Loucy (cell line): ENCODE data around the gene CBY3.
"Not testable (repeated sequence)": the region's sequence is repeated elsewhere in the genome, so short reads cannot be mapped to it uniquely, and the experiment has no call there.

ENCODE experiments used
- H2AFZ ChIP-seq: fragments of 200-600 bp; sonication (generic); 2 replicates; pipeline ENCODE4 v1.6.0; 2016; ENCODE audit warnings: antibody characterized with exemption, mild to moderate bottlenecking, low read length, moderate library complexity
- H3F3A ChIP-seq: fragments of 200-600 bp; 2 replicates; pipeline ENCODE4 v1.6.0; 2016; ENCODE audit warnings: antibody characterized with exemption, low read depth, mild to moderate bottlenecking
- H3K27me3 ChIP-seq: fragments of 200-600 bp; sonication (generic); 2 replicates; pipeline ENCODE4 v1.6.1; 2014; ENCODE audit warnings: low read length, mild to moderate bottlenecking; ENCODE audit not compliant: insufficient read depth, poor library complexity, severe bottlenecking
- H3K36me3 ChIP-seq: fragments of 200-600 bp; sonication (generic); 2 replicates; pipeline ENCODE4 v1.6.1; 2016; ENCODE audit warnings: low read length; ENCODE audit not compliant: insufficient read depth
- H3K4me1 ChIP-seq: fragments of 200-600 bp; sonication (generic); 2 replicates; pipeline ENCODE4 v1.5.1; 2014; ENCODE audit warnings: low read length, mild to moderate bottlenecking; ENCODE audit not compliant: insufficient read depth, poor library complexity, severe bottlenecking
- H3K4me2 ChIP-seq: fragments of 200-600 bp; sonication (generic); 2 replicates; pipeline ENCODE4 v1.6.0; 2014; ENCODE audit warnings: antibody characterized with exemption, low read length, low read depth, mild to moderate bottlenecking; ENCODE audit not compliant: poor library complexity, severe bottlenecking
- H3K4me3 ChIP-seq: fragments of 200-600 bp; sonication (generic); 2 replicates; pipeline ENCODE4 v1.5.1; 2014; ENCODE audit warnings: low read length, mild to moderate bottlenecking, mixed read lengths; ENCODE audit not compliant: poor library complexity, severe bottlenecking
- H3K79me2 ChIP-seq: fragments of 200-600 bp; sonication (generic); 2 replicates; pipeline ENCODE4 v1.6.1; 2014; ENCODE audit warnings: low read length; ENCODE audit not compliant: insufficient read depth
- H3K9ac ChIP-seq: fragments of 200-600 bp; sonication (generic); 2 replicates; pipeline ENCODE4 v1.6.0; 2014; ENCODE audit warnings: mild to moderate bottlenecking, low read depth, low read length, moderate library complexity; ENCODE audit not compliant: poor library complexity, severe bottlenecking
- H3K9me2 ChIP-seq: fragments of 200-600 bp; sonication (generic); replicated peaks from 2 replicates; pipeline ENCODE4 v1.6.1; 2016; ENCODE audit warnings: low read depth, low read length, mixed read lengths
- H3K9me3 ChIP-seq: fragments of 200-600 bp; sonication (generic); 2 replicates; pipeline ENCODE4 v1.6.1; 2014; ENCODE audit warnings: mild to moderate bottlenecking, antibody characterized with exemption, low read length, low read depth; ENCODE audit not compliant: insufficient read depth
- H4K20me1 ChIP-seq: fragments of 200-600 bp; sonication (generic); 2 replicates; pipeline ENCODE4 v1.6.0; 2014; ENCODE audit warnings: antibody characterized with exemption, low read length, mild to moderate bottlenecking; ENCODE audit not compliant: insufficient read depth, poor library complexity, severe bottlenecking
- CTCF ChIP-seq: fragments of 200-600 bp; sonication (generic); conservative IDR thresholded peaks from 2 replicates; pipeline ENCODE4 v1.5.1; 2014; ENCODE audit warnings: mild to moderate bottlenecking, antibody characterized with exemption, low read length
- EZH2phosphoT487 ChIP-seq: fragments of 200-600 bp; IDR thresholded peaks from 2 replicates; pipeline ENCODE4 v1.6.1; 2018; ENCODE audit warnings: antibody characterized with exemption, mild to moderate bottlenecking, moderate library complexity, borderline replicate concordance

CBY3 gene

GRCh38 chr5:179668391-179668790 is 12.4 kb downstream of the CBY3 start:
- Histone ChIP-seq H3K27me3 (no peaks in the 10 kb centered on the region), H3K79me2 (no peaks in the 10 kb centered on the region), H3K4me3 (no peak overlapping the region), H2AFZ (no peak overlapping the region), H3K9me2 (no peaks in the 10 kb centered on the region), H3K36me3 (no peaks in the 10 kb centered on the region), H3K9me3 (no peaks in the 10 kb centered on the region), H3K9ac (no peak overlapping the region), H3F3A (no peaks in the 10 kb centered on the region), H3K4me1 (no peaks in the 10 kb centered on the region), H3K4me2 (no peak overlapping the region), H4K20me1 (no peaks in the 10 kb centered on the region)
- TF ChIP-seq CTCF (peak; percentile 97), EZH2phosphoT487 (no peak)

- not testable (repeated sequence) for H3K4me1 ChIP-seq
These were observed 19.2 kb downstream of the CBY3 start for GRCh38 chr5:179661647-179662046.

GRCh38 chr5:179658179-179658856 is 22.5 kb downstream of the CBY3 start:
- H3K27me3 ChIP-seq, H3K36me3 ChIP-seq, H3K9me2 ChIP-seq, H3K4me1 ChIP-seq, H3F3A ChIP-seq, H3K79me2 ChIP-seq, H3K9me3 ChIP-seq, H2AFZ ChIP-seq, H4K20me1 ChIP-seq: not testable (repeated sequence)
- Histone ChIP-seq H3K4me2 (peak overlapping the region; percentile 62), H3K9ac (peak overlapping the region; percentile 43), H3K4me3 (peak overlapping the region; percentile 71)

More at GRCh38 chr5:179661647-179662046, 19.2 kb downstream of the CBY3 start:
- H3K9ac ChIP-seq, H2AFZ ChIP-seq, H3K9me2 ChIP-seq, H3K9me3 ChIP-seq, H3K79me2 ChIP-seq, H3K4me2 ChIP-seq, H4K20me1 ChIP-seq, H3K36me3 ChIP-seq, H3K4me3 ChIP-seq, H3F3A ChIP-seq, H3K27me3 ChIP-seq: not testable (repeated sequence)

GRCh38 chr5:179657302-179658178 is 23.3 kb downstream of the CBY3 start:
- H3K4me1 ChIP-seq, H3K79me2 ChIP-seq, H3K9me3 ChIP-seq, H3K9ac ChIP-seq, H3K4me2 ChIP-seq, H4K20me1 ChIP-seq, H3K9me2 ChIP-seq, H2AFZ ChIP-seq, H3K36me3 ChIP-seq, H3F3A ChIP-seq, H3K27me3 ChIP-seq, H3K4me3 ChIP-seq: not testable (repeated sequence)

GRCh38 chr5:179653135-179653534 is 27.7 kb downstream of the CBY3 start:
- not testable (repeated sequence) for H3K4me3 ChIP-seq, H3K27me3 ChIP-seq, H3K4me2 ChIP-seq, H4K20me1 ChIP-seq, H3K9me2 ChIP-seq, H2AFZ ChIP-seq, H3K9ac ChIP-seq, H3K4me1 ChIP-seq, H3K9me3 ChIP-seq, H3K36me3 ChIP-seq, H3F3A ChIP-seq, H3K79me2 ChIP-seq

- not testable (repeated sequence) for H4K20me1 ChIP-seq, H3K27me3 ChIP-seq, H3K36me3 ChIP-seq, H3F3A ChIP-seq, H2AFZ ChIP-seq, H3K9me3 ChIP-seq, H3K4me2 ChIP-seq, H3K4me1 ChIP-seq, H3K79me2 ChIP-seq, H3K4me3 ChIP-seq, H3K9me2 ChIP-seq, H3K9ac ChIP-seq
These were observed 30.6 kb downstream of the CBY3 start for GRCh38 chr5:179650245-179650644.
